Occipital lobe (tissue), 2 donors: ENCODE data around the gene DHRSX. TPM values are rescaled to one million over a fixed set of nuclear protein-coding genes. Genes with fewer than 3 reads are reported as not detected.
"Not testable (repeated sequence)": the region's sequence is repeated elsewhere in the genome, so short reads cannot be mapped to it uniquely, and the experiment has no call there.

Source experiments
- DNase-seq: peaks from one replicate; lab custom pipeline; 2025; lab: John Stamatoyannopoulos, UW
- total RNA-seq: library from RNA; depleted of rRNA; stranded (reverse); fragments of >200 nt; gene quantifications from one replicate; pipeline ENCODE4 v1.2.3, GENCODE V29; 2014

Gene DHRSX
- total RNA-seq, 1 donor from 2014 or later: 18.7 TPM

DNA sequence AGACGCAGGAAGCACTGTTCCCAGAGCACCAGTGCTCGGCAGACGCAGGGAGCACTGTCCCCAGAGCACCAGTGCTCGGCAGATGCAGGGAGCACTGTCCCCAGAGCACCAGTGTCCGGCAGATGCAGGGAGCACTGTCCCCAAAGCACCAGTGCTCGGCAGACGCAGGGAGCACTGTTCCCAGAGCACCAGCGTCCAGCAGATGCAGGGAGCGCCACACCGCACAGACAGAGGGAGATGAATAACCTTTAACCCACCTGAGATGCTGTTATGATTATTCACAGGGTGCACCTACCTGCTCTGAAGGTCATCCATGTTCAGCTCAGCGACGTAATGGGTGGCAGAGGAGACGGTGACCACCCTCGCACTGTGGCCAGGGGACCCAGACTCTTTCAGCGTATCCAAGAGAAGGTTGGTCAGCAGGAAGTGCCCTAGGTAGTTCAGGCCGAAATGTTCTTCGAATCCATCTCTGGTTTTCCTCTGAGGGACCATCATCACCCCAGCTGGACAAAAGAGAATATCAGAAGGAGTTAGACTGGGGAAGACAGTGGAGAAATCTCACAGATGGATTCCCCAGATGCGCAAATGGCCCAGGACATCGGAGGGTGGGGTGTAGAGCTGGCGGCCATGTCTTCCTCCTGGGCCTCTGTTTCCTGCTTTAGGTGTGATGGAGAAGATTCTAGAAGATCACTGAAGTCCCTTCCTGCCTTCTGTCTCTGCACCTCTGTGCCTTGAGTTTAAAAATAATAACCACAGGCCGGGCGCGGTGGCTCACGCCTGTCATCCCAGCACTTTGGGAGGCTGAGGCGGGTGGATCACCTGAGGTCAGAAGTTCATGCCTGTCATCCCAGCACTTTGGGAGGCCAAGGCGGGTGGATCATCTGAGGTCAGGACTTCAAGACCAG, 234.1 kb downstream of the DHRSX start:
- DNase-seq: no peak

- DNase-seq: not testable (repeated sequence)
Observed at GRCh38 chrX:2265658-2266444, 234.9 kb downstream of the DHRSX start.

DNA sequence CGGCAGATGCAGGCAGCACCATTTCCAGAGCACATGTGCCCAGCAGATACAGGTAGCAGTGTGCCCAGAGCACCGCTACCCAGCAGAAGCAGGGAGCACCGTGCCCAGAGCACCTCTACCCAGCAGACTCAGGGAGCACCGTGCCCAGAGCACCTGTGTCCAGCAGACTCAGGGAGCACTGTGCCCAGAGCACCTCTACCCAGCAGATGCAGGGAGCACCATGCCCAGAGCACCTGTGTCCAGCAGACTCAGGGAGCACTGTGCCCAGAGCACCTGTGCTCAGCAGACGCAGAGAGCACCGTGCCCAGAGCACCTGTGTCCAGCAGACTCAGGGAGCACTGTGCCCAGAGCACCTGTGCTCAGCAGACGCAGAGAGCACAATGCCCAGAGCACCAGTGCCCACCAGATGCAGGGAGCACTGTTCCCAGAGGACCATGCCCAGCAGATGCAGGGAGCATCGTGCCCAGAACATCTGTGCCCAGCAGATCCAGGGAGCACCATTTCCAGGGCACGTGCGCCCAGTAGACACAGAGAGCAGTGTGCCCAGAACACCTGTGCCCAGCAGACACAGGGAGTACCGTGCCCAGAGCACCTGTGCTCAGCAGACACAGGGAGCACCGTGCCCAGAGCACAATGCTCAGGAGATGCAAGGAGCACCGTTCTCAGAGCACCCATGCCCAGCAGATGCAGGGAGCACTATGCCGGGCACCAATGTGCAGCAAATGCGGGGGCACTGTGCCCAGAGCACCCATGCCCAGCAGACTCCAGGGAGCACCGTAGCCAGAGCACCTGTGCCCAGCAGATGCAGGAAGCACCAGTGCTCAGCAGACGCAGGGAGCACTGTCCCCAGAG, 236.4 kb downstream of the DHRSX start:
- no peak for DNase-seq

GRCh38 chrX:2263203-2263602, 237.6 kb downstream of the DHRSX start:
- no peak for DNase-seq

DNA sequence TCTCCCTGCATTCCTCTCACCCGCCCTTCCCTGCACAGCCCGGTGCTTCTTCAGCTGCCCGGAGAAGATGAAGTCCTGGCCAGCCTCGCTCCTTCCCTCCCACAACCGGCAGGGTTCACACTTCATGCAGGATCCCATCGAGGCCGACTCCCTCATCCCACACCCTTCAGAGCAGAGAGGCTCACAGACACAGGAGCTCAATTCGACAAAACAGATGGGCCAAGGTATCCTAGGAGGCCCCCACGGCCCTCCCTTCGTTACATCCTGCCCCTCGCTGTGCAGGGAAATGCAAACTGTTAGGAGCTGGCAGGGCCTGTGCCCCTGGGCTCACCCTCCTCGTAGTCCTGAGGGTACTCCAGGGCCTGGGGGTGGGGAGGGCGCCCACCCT, 238.1 kb downstream of the DHRSX start:
- DNase-seq: no peak

DNA sequence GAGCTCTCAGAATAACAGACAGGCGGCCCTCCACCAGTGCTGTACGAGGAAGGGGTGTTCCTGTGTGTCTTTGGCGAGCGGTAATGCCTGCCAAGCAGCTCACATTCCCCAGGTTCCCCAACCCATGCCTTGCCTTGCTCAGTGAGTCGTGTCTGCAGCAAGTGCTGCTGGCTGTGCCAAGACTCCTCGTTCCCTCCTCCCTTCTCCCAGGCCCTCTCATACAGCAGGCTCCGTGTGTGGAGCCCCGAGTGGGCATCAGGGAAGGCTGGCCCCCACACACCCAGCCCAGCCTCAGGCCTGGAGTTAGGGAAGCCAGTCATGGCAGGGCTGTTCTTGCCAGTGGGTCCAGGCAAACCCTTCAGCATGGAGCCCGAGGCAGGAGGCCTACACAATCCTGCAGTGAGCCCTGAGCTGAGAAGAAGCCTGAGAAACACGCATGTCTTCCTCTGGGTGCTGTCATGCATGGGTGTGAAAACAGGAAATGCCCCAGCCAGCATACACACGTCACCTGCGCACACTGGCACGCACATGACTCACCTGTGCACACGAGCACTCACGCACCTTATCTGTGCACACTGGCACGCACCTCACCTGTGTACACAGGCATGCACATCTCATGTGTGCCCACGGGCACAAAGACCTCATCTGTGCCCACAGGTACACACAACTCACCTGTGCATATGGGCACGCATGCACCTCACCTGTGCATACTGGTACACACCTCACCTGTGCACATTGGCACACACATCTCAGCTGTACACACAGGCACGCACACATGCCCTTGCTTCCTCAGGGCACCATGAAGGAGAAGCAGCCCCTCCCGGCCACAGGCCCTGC, 238.7 kb downstream of the DHRSX start:
- DNase-seq: no peak

GRCh38 chrX:2252331-2253065, 248.3 kb downstream of the DHRSX start:
- DNase-seq: no peak

GRCh38 chrX:2251211-2251610, 249.6 kb downstream of the DHRSX start:
- no peak for DNase-seq

DNA sequence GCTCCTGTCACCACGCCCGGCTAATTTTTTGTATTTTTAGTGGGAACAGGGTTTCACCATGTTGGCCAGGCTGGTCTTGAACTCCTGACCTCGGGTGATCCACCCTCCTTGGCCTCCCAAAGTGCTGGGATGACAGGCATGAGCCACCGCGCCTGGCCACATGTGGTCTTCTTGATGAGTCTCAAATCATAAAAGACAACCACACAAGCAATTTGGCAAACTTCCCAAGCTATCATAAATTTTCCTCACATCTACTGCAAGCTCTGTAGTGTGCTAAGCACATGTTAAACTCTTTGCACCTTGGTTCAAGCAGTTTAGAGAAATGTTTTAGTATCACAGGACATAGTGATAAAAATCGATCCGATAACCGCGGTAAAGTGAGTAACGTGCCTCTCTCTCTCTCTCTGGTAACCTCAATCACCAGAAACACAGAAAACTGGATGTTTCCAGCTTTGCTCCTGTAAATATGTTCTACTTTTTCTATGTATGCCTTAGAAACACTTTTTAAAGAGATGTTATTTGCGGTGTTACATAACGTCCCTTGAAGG, 256.8 kb downstream of the DHRSX start:
- no peak for DNase-seq

DNA sequence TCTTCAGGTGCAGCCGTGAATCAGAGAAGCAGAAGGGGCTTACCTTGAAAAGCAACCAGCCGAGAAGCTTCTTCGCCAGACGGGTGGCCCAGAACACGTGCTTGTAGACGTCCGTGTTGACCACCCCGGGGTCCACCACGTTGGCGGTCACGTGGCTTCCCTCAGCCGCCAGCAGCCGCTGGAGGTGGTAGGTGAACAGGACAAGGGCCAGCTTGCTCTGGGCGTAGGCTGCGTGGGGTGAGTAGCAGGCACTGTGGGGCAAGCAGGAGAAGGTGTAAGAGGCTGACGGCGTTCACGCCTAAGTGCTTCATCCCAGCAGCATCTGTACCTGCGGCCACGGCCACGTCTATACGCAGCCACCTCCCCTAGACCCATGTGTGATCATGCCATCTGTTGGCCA, 257.8 kb downstream of the DHRSX start:
- DNase-seq: no peak

DNA sequence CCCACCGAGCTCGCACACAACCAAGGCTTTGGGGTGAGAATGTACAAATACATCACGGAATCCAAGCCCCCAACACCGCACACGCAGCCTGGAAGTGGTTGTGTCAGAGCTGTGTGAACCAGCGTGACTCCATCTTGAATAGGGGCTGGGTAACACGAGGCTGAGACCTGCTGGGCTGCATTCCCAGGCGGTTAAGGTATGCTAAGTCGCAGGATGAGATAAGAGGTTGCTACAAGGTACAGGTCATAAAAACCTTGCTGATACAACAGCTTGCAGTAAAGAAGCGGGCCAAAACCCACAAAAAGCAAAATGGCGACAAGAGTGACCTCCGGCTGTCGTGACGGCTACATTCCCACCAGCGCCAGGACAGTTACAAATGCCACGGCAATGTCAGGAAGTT, 258.4 kb downstream of the DHRSX start:
- DNase-seq: no peak

GRCh38 chrX:2241496-2241895, 259.3 kb downstream of the DHRSX start:
- not testable (repeated sequence) for DNase-seq

DNA sequence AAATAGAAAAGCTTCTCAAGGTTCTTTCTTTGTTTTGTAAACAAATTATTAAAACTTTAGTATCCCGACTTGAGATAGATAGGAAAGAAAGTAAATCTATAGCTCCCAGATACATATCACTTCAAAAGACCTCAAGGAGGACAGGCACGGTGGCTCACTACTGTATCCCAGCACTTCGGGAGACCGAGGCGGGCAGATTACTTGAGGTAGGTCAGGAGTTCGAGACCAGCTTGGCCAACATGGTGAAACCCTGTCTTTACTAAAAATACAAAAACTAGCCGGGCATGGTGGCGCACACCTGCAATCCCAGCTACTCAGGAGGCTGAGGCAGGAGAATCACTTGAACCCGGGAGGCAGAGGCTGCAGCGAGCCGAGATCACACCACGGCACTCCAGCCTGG, 260.0 kb downstream of the DHRSX start:
- not testable (repeated sequence) for DNase-seq

GRCh38 chrX:2237976-2238375, 262.8 kb downstream of the DHRSX start:
- no peak for DNase-seq

GRCh38 chrX:2231570-2232192, 269.1 kb downstream of the DHRSX start:
- no peak for DNase-seq

GRCh38 chrX:2230457-2230856, 270.3 kb downstream of the DHRSX start:
- no peak for DNase-seq

DNA sequence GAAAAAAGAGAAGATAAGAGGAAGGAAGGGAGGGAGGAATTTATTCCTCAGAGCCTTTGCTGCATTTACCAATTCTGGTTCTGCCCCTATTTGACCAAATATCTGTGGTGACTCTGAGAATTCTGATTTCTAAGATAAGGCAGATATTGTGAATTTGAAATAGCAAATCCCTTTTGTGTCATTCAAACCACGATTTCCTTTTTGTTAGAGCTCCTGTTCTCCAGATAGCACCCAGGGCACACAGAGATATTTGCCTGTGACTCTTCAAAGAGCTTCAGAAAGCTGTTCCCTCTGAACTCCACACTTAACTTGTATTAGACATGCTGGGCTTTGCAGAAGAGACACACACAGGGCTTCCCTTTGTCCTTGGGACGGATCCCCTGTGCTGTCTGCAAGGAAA, 272.2 kb downstream of the DHRSX start:
- no peak for DNase-seq

GRCh38 chrX:2226906-2227656, 273.7 kb downstream of the DHRSX start:
- no peak for DNase-seq

DNA sequence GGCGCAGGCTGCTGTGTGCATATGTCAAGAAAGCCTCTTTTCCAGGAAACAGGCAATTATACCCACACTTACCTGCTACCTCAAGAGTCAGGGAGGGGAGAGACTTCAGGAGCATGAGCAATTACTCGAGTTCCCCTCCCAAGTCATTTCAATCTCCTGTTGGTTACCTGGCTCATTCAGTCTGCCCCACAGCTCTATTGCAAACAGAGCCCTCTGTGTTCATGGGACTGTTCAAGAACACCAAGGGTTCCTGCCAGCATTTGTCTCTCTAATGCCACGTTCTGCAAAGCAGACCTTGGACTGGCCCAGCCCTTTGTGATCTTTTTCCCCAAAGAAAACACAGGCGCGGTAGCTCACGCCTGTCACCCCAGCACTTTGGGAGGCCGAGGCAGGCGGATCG, 274.6 kb downstream of the DHRSX start:
- no peak for DNase-seq
